Hematopoietic multipotent progenitor cell treated with erythropoietin and hydrocortisone succinate and interleukin-3 and kit ligand, for 15 days (in vitro differentiated cells): ENCODE results near the gene TM7SF3.

Source experiments
- DNase-seq: peaks from one replicate; pipeline ENCODE4 v3.0.0-alpha.2; 2015; ENCODE audit warnings: low spot score

TM7SF3 gene

GRCh38 chr12:26928661-26929060 is 85.5 kb downstream of the TM7SF3 start:
- no peak for DNase-seq
